ENCODE results near the gene SLC16A13.

SLC16A13 gene

GRCh38 chr17:7014261-7014994 is 21.4 kb upstream of the SLC16A13 start:
- DNase-seq (ENCODE audit: low read depth in 3 of 3), result peak; percentile 91 to 95 (median 94)

- peak in 2 of 3 experiments; percentile 50 to 70 for DNase-seq (ENCODE audit: low read depth in 3 of 3)
These were observed 20.5 kb upstream of the SLC16A13 start for GRCh38 chr17:7014995-7015958.

- no peak for DNase-seq (ENCODE audit: low read depth in 3 of 3)
These were observed 19.4 kb upstream of the SLC16A13 start for GRCh38 chr17:7016418-7016817.

- DNase-seq (ENCODE audit: low read depth in 3 of 3), result no peak
These were observed 18.7 kb upstream of the SLC16A13 start for GRCh38 chr17:7016886-7017826.

- DNase-seq (ENCODE audit: low read depth in 3 of 3), result no peak
These were observed 18.0 kb upstream of the SLC16A13 start for GRCh38 chr17:7017827-7018200.

- DNase-seq (ENCODE audit: low read depth in 3 of 3), result no peak
These were observed 17.4 kb upstream of the SLC16A13 start for GRCh38 chr17:7018331-7018964.

- no peak for DNase-seq (ENCODE audit: low read depth in 3 of 3)
These were observed 16.4 kb upstream of the SLC16A13 start for GRCh38 chr17:7019367-7019766.

- no peak for DNase-seq (ENCODE audit: low read depth in 3 of 3)
These were observed 15.8 kb upstream of the SLC16A13 start for GRCh38 chr17:7019839-7020519.

- DNase-seq (ENCODE audit: low read depth in 3 of 3), result no peak
These were observed 14.7 kb upstream of the SLC16A13 start for GRCh38 chr17:7020894-7021664.

- peak in 2 of 3 experiments; percentile 58 to 59 for DNase-seq (ENCODE audit: low read depth in 3 of 3)
These were observed 13.6 kb upstream of the SLC16A13 start for GRCh38 chr17:7021993-7022778.

GRCh38 chr17:7022781-7023571 is 12.8 kb upstream of the SLC16A13 start, which contains the start of gene BCL6B:
BCL6B (plus strand) TSS chr17:7023050; CDS start chr17:7023672, 622 bp downstream.
- no peak for DNase-seq (ENCODE audit: low read depth in 3 of 3)

GRCh38 chr17:7023576-7024401 is 12.0 kb upstream of the SLC16A13 start:
- peak; percentile 89 to 91 (median 89) for DNase-seq (ENCODE audit: low read depth in 3 of 3)

GRCh38 chr17:7024402-7024785 is 11.4 kb upstream of the SLC16A13 start:
- no peak for DNase-seq (ENCODE audit: low read depth in 3 of 3)

- DNase-seq (ENCODE audit: low read depth in 3 of 3), result no peak
These were observed 10.6 kb upstream of the SLC16A13 start for GRCh38 chr17:7025245-7025644.

GRCh38 chr17:7026471-7027115 is 9.2 kb upstream of the SLC16A13 start:
- DNase-seq (ENCODE audit: low read depth in 3 of 3), result no peak

- DNase-seq (ENCODE audit: low read depth in 3 of 3), result no peak
These were observed 8.5 kb upstream of the SLC16A13 start for GRCh38 chr17:7027335-7027734.

GRCh38 chr17:7029096-7029495 is 6.7 kb upstream of the SLC16A13 start:
- DNase-seq (ENCODE audit: low read depth in 3 of 3), result no peak
